HG02870 (cell line): Measurements from ENCODE around the gene ITLN1.

ENCODE experiments used
- ATAC-seq: cut with Tn5 transposase; IDR thresholded peaks from one replicate; pipeline ENCODE4 v1.9.1; 2021; ENCODE audit warnings: mild to moderate bottlenecking, moderate library complexity; ENCODE audit not compliant: unreplicated experiment

The ITLN1 gene

DNA sequence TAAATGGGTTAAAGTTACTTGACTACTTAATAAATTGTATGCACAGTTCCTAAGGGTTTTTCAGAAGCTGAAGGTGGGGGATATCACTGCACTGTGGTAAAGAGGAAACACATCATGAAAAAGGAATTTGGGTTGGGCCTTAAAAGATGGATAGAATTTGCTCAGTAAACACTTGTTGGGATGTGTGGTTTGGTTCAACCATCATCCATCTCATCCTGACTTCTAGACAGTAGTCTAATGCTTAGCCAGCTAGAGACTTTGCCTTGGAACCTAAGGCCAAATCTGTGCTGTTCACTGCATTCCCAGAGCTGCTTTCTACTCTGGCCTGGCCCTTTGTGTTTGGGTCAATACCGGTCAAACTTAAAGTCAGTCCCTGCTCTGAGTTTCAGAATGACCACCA lies 58.4 kb downstream of the ITLN1 start:
- ATAC-seq, result no peak
